ENCODE data around the gene SLC7A11.
A peak's percentile ranks its signal among the peaks of the same experiment; 100 is the strongest.

Gene SLC7A11

DNA sequence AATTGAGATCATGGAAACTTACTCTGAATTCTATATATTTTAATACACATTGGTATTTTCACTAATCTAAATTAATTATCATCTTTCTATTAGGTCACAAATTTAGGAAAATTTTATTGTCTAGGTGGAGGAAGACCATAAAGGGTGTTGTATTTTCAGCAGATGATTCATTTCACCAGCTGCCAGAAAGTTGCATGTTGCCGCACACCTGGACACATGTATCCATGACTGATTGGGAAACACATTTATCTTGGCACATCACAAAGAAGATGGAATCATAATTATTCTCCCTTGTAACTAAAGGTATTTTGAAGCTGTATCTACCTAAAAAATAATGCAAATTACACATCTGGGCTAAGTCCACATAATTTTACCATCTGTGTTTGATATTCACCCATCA is 33.1 kb downstream of the SLC7A11 start:
- DNase-seq (ENCODE audit: low spot score), result no peak

DNA sequence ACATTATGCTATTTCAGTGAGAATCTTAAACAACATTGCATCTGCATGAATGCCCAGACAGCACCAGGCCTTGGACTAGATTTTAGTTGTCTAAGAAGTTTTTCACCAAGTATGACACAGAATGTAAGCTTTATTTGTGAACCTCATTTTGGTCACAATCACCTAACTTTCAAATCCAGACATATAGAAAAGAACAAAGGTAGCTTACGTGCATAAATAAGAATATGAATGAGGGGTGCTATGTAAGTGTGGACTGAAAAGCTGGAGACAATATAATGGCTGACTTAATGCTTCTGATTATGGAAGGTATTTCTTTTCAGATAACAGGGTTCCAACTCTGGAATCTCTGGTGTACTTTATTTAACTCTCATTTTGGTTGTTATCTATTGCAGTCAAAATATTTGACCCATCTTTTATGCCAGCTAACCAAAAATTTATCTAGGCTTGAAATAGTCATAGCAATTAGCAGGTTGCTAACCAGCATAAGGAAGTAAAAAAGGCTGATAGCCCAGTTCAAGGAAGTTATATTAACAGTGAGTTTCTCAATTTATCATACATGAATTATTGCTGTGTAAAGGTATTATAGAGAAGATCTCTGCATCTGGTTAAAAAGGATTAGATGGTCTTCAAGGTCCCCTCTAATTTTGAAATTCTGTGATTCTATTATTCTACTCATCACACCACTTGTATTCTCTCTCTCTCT is 36.5 kb downstream of the SLC7A11 start:
- DNase-seq (ENCODE audit: low spot score), result no peak

DNA sequence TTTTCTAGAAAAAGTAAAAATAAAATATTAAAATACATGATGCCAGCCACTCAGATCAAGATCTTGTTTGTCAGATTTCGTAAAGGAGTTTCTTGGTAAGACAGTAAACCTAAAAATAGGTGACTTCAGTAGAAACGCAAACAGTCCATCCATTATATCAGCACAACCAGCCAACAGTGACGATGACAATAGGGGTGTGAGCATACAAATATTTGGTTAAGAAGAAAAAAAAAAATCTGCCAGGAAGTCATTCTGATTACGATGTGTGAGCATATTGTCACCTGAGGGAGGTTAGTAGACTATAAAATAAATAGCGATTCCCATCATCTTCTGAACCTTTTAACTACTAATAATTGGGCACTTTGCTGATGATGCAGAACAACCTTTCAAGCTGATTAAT is 37.6 kb downstream of the SLC7A11 start:
- DNase-seq (ENCODE audit: low spot score), result no peak

DNA sequence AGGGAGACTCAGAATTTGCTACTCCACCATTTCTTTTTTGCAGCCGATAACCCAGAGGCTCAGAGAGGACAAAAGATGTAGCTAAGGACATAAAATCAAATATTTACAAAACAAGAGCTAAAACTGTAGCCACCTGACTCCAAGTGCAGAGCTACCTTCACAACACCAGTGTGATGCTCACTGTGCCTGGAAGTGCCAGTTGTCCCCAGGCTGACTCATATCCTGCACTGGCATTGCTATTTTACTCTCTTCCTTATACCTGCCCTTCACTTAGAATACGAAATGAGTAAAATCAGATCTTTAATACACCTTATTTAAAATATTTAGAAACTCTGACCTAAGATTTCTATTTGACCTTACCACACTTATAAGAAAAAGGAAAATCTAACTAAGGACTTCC is 39.5 kb downstream of the SLC7A11 start:
- DNase-seq (ENCODE audit: low spot score), result no peak

DNA sequence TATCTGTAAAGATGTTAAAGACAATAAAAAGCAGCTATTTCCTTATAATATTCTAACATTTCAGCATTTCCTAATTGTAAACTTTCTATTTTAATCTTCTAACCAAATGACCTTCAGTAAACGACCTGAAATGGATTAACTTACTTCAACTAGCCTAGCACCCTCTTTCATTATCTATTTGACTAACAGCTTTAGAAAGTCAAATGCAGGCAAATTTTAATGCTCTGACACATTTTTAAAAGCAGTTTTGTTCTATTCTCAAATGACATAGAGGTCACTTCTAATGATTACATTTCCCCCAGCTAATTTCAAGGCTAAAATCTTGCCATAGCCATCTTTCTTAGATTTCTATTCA is 41.9 kb downstream of the SLC7A11 start:
- DNase-seq (ENCODE audit: low spot score), result no peak

DNA sequence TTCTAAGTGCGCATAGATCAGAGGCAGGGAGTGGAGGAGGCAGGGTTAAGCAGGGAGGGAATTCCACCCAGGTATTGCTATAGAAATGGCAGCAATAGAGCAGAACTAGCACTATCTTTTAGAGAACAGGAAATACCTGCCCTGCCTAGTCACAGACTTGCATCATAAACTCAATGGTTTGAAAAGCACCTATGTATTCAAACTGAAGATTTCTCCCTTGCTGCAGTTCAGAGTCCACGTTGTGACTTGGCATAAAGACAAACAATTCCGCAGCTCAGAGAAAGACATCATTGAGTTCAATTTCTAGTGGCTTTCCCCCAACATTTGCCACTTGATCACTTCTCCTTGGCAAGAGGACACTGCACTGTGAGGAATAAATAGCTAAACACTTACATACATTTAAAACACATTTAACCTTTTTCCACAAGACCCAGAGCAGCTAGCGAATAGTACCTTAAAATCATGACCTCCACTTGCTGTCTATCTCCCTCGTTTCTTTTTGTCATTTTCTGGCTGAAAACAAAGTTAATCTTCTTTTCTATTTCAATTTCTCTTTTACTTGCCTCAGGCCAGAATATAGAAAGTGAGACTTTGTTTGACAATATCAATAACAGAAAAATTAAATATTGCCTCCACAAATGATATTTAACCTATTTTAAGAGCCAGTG is 42.4 kb downstream of the SLC7A11 start:
- DNase-seq (ENCODE audit: low spot score), result no peak

DNA sequence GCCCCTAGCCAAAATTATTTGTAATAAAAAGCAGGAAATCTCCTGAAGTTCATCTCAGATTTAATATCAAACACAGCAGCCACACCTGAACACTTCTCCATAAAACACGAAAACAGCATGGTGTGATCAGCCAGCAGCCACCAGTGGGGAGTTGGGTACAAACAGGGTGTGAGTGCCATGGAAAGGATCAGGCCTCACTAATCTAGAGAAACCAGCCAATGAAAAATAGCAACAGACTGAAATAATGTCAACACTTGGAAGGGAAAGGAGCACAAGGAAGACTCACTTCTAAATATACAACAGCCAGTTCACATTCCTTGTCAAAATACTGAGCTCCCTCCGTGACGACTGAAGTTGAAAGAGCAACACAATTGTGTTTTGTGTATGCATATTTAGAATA is 46.0 kb downstream of the SLC7A11 start:
- no peak for DNase-seq (ENCODE audit: low spot score)

DNA sequence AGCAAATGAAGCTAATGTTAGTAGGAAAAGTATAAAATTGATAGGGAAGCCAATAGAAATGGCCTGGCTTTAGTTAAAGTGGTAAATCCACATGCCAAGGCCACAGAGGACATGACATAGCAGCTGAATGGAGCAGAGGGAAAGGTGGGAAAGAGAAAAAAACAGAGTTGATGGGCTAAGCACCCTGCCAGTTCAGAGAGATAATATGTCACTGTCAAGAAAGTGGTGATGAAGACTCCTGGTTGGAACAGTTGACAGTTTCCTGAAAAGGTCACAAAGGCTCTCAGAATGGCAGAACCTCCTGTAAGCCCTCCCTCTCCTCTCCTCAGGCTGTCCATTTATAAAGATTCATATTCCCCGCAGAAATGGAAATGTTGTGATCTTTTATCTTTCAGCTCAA is 48.2 kb downstream of the SLC7A11 start:
- no peak for DNase-seq (ENCODE audit: low spot score)

DNA sequence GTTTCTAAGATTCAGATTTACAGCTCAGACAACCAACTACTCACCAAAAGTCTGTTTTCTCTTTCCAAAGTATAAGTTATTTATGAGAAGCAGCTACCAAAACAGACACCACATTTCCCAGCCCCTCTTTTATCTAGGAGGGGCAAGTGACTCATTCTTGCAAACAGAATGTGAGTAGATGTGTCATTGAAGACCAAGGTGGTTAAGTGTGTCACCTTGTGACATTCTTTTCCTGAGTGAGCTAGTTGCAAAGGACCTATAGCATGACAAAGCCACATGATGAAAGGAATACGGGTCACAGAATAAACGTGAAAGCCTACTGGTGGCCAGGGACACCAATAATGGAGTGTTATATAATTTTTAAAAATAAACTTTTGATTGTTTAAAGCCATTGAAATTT is 50.0 kb downstream of the SLC7A11 start:
- no peak for DNase-seq (ENCODE audit: low spot score)

DNA sequence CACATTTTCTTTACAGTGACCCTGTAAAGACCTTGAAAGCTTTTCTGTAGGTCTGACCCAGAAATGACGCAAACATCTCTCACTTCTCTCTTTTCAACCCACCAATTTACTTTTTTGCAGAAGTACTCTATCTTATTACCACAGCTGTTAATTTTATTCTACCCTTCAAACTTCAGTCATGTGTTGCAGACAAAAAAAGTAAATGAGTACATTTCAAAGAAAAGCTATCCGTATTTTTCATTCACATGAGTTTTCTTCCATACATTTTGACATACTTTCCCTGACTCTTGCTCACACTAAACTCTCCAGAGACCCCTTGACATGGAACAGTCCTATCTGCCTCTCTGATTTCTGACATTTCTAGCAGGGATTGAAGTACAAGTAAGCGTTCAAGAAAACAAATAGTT is 51.7 kb downstream of the SLC7A11 start:
- DNase-seq (ENCODE audit: low spot score), result no peak

DNA sequence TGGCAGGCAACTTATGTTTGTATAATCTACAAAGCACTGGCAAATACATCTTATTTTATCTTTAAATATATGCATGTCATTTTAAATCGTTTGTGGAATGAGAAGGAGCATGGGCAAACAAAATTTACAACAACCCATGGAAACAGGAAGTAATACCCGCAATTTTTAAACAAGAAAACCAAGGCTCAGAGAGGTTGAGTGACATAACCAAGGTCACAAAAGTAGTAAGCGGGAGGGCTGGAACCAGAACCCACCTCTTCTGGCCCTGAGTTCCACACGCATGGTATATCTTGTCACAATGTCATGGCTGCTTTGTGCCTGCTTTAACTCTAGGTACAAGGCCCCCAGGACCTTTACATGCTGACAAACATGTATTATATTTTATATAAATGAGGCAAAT is 52.9 kb downstream of the SLC7A11 start:
- no peak for DNase-seq (ENCODE audit: low spot score)

DNA sequence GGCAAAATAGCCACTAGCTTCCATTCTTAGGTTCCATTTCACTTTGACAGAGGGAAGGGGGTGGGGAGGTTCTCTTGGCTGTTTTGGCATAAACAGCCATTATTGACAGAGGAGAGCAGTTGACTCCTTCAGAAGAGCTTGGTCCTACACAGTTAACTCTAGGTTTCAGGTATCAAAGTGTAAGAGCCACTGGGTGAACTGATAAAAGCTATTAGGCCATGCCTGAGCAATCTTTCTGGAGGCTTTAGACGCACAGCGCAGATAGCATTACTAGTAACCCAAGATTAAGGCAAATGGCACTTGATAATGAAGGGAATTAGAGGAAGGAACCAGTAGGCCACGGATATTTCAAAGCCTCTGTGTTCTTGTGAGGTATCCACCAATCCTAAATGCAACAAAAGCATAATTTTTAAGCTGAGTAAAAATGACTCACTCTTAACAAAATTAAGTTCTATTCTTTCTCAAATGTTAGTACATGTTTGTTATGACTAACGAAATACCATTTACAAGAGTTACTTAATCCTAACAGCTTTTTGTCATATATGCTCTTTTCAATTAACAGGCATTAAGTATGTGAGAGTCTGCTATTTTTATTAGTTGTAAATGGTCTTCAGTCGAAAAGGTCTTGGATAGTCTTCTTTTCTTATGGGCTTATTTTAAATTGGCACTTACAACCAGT is 53.6 kb downstream of the SLC7A11 start:
- DNase-seq (ENCODE audit: low spot score), result no peak

DNA sequence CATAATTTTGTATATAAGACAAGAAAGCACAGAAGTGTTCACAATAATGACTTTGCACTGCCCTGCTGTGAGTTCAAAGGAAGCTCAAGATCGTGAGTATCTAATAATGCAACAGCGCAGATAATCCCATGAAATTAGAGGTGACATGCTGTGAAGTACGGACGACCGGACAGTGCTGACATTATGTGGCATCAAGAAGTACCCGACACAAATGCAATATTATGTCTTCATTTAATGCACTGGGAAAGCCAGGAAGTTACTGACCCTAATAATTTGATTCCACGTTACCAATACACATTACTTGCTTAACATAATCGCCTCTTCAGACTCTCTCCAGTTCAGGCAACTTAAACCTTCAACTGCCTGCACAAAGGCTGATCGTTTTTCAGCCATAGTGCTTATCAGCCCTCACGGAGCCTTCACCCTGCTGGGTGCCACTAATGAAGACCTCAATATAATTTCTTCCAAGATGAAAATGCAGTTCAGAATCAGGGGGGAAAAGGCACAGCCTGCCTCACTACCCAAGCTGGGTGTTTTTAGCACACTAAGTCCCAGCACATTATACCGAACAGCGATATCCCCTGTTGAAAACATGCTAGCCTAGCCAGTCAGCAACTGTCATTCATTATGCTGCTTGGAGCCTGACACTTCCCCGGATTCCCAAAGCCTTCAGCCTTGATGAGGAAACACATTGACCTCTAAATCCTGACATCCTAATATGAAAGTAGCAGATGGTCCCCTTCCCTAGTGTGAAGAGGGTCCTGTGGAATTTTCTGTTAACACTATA is 56.1 kb downstream of the SLC7A11 start:
- no peak for DNase-seq (ENCODE audit: low spot score)

DNA sequence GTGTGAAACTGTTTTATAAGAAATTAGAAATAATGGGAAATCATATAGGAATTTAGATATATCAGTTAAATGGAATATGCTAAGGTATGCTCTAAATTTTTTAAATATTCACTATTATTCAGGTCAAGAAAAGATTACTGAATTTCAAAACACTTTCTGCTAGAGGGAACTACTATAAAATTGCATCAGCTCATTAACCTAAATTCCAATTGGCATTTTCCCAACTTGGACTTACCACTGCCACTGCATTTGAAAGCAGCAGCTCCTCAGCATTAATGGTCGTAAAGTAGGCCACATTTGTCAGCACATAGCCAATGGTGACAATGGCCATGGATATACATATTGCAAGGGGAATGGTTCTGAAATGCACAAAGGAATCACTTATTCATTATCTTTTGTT is 57.3 kb downstream of the SLC7A11 start:
- DNase-seq (ENCODE audit: low spot score), result no peak

DNA sequence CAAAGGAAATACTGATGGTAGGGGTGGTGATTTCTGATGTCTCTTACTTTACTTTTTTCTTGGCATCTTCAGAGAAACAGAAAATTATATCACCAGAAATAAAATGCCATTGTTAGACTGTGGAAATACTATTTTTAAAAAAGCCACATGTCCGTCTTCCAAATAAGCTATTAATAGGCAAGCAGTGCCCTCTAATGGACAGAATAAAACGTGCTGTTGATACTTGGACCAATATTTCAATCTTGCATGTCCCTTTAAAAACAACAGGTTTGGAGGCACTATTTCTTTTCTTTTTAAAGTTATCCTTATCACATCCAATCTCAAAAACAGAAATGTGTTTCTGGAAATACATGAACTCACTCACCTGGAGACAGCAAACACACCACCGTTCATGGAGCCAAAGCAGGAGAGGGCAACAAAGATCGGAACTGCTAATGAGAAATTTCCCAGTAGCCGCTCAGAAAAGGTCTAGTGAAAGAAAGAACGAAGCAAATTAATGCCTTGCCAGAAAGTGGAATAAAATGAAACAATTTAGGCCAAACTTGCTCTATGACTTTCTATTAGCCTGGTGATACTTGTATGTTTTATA is 59.2 kb downstream of the SLC7A11 start:
- peak; percentile 56 for DNase-seq (ENCODE audit: low spot score)

DNA sequence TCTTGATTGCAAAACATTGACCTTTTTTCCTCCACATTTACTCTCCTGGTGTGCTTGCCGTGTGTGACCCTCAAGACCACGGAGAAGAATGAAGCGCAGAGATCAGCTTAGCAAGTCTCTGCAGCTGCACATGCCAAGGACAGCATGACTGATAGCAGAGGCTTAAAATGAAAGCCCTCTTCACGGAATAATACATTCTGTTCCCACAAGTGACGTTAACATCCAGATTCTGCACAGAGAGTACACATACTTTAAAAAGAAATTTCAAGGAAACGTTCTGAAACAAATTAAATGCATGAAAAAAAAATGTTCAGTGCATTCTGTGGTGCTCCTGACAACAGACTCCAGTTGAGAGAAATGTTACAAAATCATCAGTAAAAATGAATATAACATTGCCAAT is 60.9 kb downstream of the SLC7A11 start:
- DNase-seq (ENCODE audit: low spot score), result no peak

DNA sequence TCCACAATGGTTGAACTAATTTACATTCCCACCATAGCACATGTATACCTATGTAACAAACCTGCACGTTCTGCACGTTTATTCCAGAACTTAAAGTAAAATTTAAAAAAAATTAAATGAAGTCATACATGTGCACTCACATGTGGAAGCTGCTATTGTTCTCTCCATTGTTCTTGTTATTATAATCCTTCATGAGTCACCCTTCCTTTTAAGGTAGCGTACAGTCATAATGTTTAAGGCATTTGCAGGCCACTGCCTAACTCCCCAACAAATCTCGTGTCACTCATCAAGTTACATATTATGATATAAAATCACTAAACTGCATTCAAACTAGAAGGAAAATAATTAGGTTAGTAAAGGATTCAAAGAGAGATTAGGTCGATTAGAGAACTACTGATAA is 63.6 kb downstream of the SLC7A11 start:
- DNase-seq (ENCODE audit: low spot score), result no peak

DNA sequence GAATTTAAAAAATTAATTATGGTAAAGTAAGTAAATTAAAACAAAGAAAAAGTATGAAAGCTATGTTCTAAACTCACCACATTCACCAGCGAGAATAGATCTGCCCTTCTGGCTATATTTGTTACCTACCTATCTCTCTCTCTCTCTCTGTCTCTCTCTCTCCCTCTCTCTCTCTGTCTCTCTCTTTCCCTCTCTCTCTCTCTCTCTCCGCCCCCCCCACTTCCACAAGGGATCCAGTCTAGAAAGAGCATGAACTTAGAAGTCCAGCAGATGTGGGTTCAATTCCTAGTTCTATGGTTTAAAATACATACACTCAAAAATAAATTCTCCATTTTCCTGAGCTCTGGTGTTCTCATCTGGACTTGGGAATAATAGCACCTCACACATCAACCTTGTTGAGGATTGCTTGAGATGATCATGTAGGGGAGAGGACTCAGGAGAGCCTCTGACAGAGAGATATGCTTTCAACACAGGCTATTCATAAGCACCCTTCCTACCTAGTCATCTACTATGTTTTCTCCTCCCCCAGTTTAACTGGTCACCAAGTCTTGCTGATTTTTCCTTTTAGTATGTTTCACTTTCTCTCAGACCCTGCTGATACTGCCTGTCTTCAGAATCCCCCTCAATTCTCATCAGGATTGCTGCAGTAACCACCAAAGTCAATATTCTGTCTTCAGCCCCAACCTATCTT is 64.7 kb downstream of the SLC7A11 start:
- no peak for DNase-seq (ENCODE audit: low spot score)

DNA sequence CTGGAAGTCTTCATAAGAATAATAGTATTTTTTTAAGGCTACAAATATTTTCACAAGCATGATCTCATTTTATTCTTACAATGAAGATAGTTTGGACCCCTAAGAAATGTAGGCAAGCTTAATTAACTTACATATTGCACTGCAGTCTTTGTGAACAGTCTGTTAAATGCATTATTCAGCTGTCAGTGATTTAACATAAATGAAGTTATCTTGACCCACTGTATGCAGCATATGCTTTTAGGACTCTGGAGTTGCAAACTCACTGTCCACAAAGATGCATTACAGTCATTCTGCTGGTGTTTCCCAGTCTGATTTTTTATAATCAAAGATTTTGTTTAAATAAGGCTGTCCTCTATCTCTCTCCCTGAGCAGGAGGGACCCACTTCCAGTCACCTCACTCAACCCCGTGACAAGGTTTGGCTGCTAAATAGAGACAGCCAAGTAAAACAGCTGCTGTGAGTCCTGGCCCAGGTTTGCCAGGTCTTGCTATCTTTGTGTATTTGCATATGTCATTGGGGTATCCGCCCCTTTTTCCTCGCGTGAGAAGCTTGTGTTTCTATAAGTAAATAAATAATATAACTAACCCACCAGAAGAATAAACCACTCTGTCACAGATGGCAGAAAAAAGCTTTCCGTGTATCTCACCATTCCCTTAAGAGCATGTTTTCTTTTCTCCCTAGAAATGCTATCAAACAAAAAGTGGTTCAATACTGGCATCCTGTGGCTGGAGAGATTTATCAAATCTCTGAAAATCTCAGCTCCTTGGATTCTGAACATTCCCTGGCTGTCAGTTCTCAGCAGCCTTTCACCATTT is 67.0 kb downstream of the SLC7A11 start:
- no peak for DNase-seq (ENCODE audit: low spot score)

DNA sequence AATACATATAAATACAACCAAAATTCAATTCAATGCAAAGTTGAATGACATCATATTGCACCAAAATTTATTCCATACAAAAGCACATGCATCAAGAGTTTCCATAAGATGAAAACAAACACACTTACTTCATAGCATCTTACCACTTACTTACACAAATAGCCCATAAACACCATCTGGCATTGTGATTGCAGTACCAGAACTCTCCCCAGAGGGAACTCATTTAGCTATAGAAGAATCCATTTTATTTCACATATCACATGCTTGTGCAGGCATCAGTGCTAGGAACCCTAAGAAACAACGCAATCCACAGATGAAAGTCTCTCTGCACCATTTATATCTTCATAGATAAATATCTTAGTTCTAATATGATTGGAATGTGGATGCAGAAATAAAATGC is 77.9 kb downstream of the SLC7A11 start:
- DNase-seq (ENCODE audit: low spot score), result no peak

DNA sequence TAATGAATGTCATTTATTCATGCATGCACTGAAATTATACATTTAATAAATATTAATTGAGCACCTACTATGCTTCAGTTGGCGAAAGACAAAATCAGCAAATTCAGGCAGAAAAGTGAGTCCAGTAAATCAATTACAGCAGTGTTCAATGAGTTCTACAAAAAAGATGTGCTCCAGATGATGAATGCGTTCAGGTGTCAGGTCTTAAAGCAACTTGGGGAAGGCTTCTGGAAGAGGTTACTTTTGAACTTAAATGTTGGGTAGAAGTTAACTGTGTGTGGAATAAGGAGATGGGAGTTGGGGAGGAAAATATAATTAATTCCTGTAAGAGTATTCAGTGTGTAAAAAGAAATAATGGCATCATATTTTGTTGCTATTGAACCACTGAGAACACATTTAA is 79.0 kb downstream of the SLC7A11 start:
- no peak for DNase-seq (ENCODE audit: low spot score)
